ENCODE measurements around the gene BLOC1S3. TPM values are rescaled to one million over a fixed set of nuclear protein-coding genes. Genes with fewer than 3 reads are reported as not detected.

BLOC1S3 gene
- total RNA-seq, 1 experiment from 2014 or later = 11.9 TPM

GRCh38 chr19:45166723-45167252 is 11.8 kb upstream of the BLOC1S3 start:
- no peak overlapping the region for H3K27ac ChIP-seq (ENCODE audit: low read length)
- H3K9me2 ChIP-seq (replicated peaks; ENCODE audit: low read length) = no peaks in the 10 kb centered on the region
- no peak overlapping the region for H3K9ac ChIP-seq (ENCODE audit: low read length)
- no peak overlapping the region for H3K4me3 ChIP-seq (ENCODE audit: low read length)
- intact Hi-C loops (cut with micrococcal nuclease) = no loop called here
- H3K4me2 ChIP-seq (ENCODE audit: low read length) = no peak overlapping the region
- H3K36me3 ChIP-seq (ENCODE audit: low read depth, low read length) = no peaks in the 10 kb centered on the region
- H3K79me2 ChIP-seq (ENCODE audit: low read length) = no peaks in the 10 kb centered on the region
- BruUV-seq (replicated peaks) = no TSS peak
- ATAC-seq (no peak), DNase-seq (no peak)
- no peaks in the 10 kb centered on the region for H3K9me3 ChIP-seq (ENCODE audit: low read length)
- no peaks in the 10 kb centered on the region for H4K20me1 ChIP-seq (ENCODE audit: low read length)
- no peaks in the 10 kb centered on the region for H3F3A ChIP-seq (ENCODE audit: low read length, unreplicated experiment)
- H3K27me3 ChIP-seq (ENCODE audit: low read length) = no peaks in the 10 kb centered on the region
- no peak overlapping the region for H2AFZ ChIP-seq (ENCODE audit: low read length)
- no peak for TF ChIP-seq EZH2 (IDR thresholded peaks at IDR 0.05; ENCODE audit: low read length, unreplicated experiment)
- no peak for TF ChIP-seq EZH2phosphoT487 (IDR thresholded peaks at IDR 0.05; ENCODE audit: borderline replicate concordance, low read length)
- TF ChIP-seq CTCF (conservative IDR thresholded peaks at IDR 0.05; ENCODE audit: low read depth, low read length) = no peak
- no peaks in the 10 kb centered on the region for H3K4me1 ChIP-seq (ENCODE audit: insufficient read depth, low read length)
- ChIA-PET CTCF (no interaction called here), POLR2A (ENCODE audit: unreplicated experiment) (no interaction called here)

- Histone ChIP-seq H3K27ac (ENCODE audit: low read length) (no peak overlapping the region), H3K9ac (ENCODE audit: low read length) (no peak overlapping the region), H3K9me3 (ENCODE audit: low read length) (no peaks in the 10 kb centered on the region), H4K20me1 (ENCODE audit: low read length) (no peaks in the 10 kb centered on the region), H3K36me3 (ENCODE audit: low read depth, low read length) (no peaks in the 10 kb centered on the region), H3K4me2 (ENCODE audit: low read length) (no peak overlapping the region), H2AFZ (ENCODE audit: low read length) (no peak overlapping the region), H3K9me2 (replicated peaks; ENCODE audit: low read length) (no peaks in the 10 kb centered on the region), H3K79me2 (ENCODE audit: low read length) (no peaks in the 10 kb centered on the region), H3F3A (ENCODE audit: low read length, unreplicated experiment) (no peaks in the 10 kb centered on the region), H3K4me3 (ENCODE audit: low read length) (no peak overlapping the region), H3K4me1 (ENCODE audit: insufficient read depth, low read length) (no peaks in the 10 kb centered on the region), H3K27me3 (ENCODE audit: low read length) (no peaks in the 10 kb centered on the region)
- intact Hi-C loops (cut with micrococcal nuclease) = no loop called here
- CTCF ChIA-PET = no interaction called here
- DNase-seq (no peak), ATAC-seq (no peak)
- POLR2A ChIA-PET (ENCODE audit: unreplicated experiment) = no interaction called here
- TF ChIP-seq EZH2 (IDR thresholded peaks at IDR 0.05; ENCODE audit: low read length, unreplicated experiment) = no peak
- TF ChIP-seq CTCF (conservative IDR thresholded peaks at IDR 0.05; ENCODE audit: low read depth, low read length) = no peak
- TF ChIP-seq EZH2phosphoT487 (IDR thresholded peaks at IDR 0.05; ENCODE audit: borderline replicate concordance, low read length) = no peak
- BruUV-seq (replicated peaks) = no TSS peak
These were observed 9.7 kb upstream of the BLOC1S3 start for GRCh38 chr19:45168767-45169351.

- intact Hi-C loops (cut with micrococcal nuclease) = no loop called here
- Histone ChIP-seq H3K9me3 (ENCODE audit: low read length) (no peaks in the 10 kb centered on the region), H3K79me2 (ENCODE audit: low read length) (no peaks in the 10 kb centered on the region), H3K9ac (ENCODE audit: low read length) (no peak overlapping the region), H2AFZ (ENCODE audit: low read length) (no peak overlapping the region), H3K4me1 (ENCODE audit: insufficient read depth, low read length) (no peaks in the 10 kb centered on the region), H3K4me2 (ENCODE audit: low read length) (no peak overlapping the region), H3F3A (ENCODE audit: low read length, unreplicated experiment) (no peaks in the 10 kb centered on the region), H3K9me2 (replicated peaks; ENCODE audit: low read length) (no peaks in the 10 kb centered on the region), H3K4me3 (ENCODE audit: low read length) (no peak overlapping the region), H3K27ac (ENCODE audit: low read length) (no peak overlapping the region), H3K27me3 (ENCODE audit: low read length) (no peaks in the 10 kb centered on the region), H3K36me3 (ENCODE audit: low read depth, low read length) (no peaks in the 10 kb centered on the region), H4K20me1 (ENCODE audit: low read length) (no peaks in the 10 kb centered on the region)
- POLR2A ChIA-PET (ENCODE audit: unreplicated experiment) = no interaction called here
- no TSS peak for BruUV-seq (replicated peaks)
- CTCF ChIA-PET = no interaction called here
- ATAC-seq = no peak
- DNase-seq = no peak
- TF ChIP-seq CTCF (conservative IDR thresholded peaks at IDR 0.05; ENCODE audit: low read depth, low read length) (no peak), EZH2phosphoT487 (IDR thresholded peaks at IDR 0.05; ENCODE audit: borderline replicate concordance, low read length) (no peak), EZH2 (IDR thresholded peaks at IDR 0.05; ENCODE audit: low read length, unreplicated experiment) (no peak)
These were observed 9.0 kb upstream of the BLOC1S3 start for GRCh38 chr19:45169602-45170001.
